PC-9 (cell line): Measurements from ENCODE around the gene LMNTD2. TPM values are rescaled to one million over a fixed set of nuclear protein-coding genes. Genes with fewer than 3 reads are reported as not detected.

Experiments
- BruUV-seq: library from RNA; stranded (reverse); fragments of 400-500 nt; replicated peaks from 2 replicates; lab custom pipeline; 2021; lab: Mats Ljungman, UMichigan
- CTCF ChIA-PET: fragments of 300-600 bp; sonication (Branson Sonifier 250); formaldehyde crosslinking; loops from one replicate; lab custom pipeline; 2022; ENCODE audit warnings: antibody characterized with exemption; lab: Charles Lee
- POLR2A ChIA-PET: fragments of 300-600 bp; sonication (Branson Sonifier 250); formaldehyde crosslinking; loops from one replicate; lab custom pipeline; 2022; ENCODE audit warnings: antibody characterized with exemption; ENCODE audit not compliant: unreplicated experiment; lab: Charles Lee
- DNase-seq, 2 experiments: peaks; one replicate each; pipeline versions ENCODE4 v3.0.0 to v3.0.0-alpha.2; 2015 to 2022; ENCODE audit warnings: mixed read lengths in 1 of 2
- H2AFZ ChIP-seq: fragments of 200-600 bp; sonication (generic); 2 replicates; pipeline ENCODE4 v1.8.1; 2017; ENCODE audit warnings: antibody characterized with exemption
- H3F3A ChIP-seq: fragments of 200-600 bp; sonication (generic); 2 replicates; pipeline ENCODE4 v1.8.1; 2017; ENCODE audit warnings: antibody characterized with exemption, mild to moderate bottlenecking, low read depth; ENCODE audit not compliant: insufficient read depth
- H3K27ac ChIP-seq: fragments of 200-600 bp; sonication (generic); 2 replicates; pipeline ENCODE4 v1.6.1; 2016; ENCODE audit warnings: mixed run types
- H3K27me3 ChIP-seq: fragments of 200-600 bp; sonication (generic); 2 replicates; pipeline ENCODE4 v1.6.1; 2016; ENCODE audit warnings: low read depth, mixed run types; ENCODE audit not compliant: insufficient read depth
- H3K36me3 ChIP-seq: fragments of 200-600 bp; sonication (generic); 2 replicates; pipeline ENCODE4 v1.6.1; 2016; ENCODE audit warnings: low read depth, mixed run types
- H3K4me1 ChIP-seq: fragments of 200-600 bp; sonication (generic); replicated peaks from 2 replicates; pipeline ENCODE4 v1.6.1; 2016; ENCODE audit warnings: mixed run types; ENCODE audit not compliant: insufficient read depth
- H3K4me2 ChIP-seq: fragments of 200-600 bp; sonication (generic); 2 replicates; pipeline ENCODE4 v1.6.1; 2017; ENCODE audit warnings: mixed run types
- H3K4me3 ChIP-seq: fragments of 200-600 bp; sonication (generic); 2 replicates; pipeline ENCODE4 v1.6.1; 2016; ENCODE audit warnings: mixed run types
- H3K79me2 ChIP-seq: fragments of 200-600 bp; sonication (generic); 2 replicates; pipeline ENCODE4 v1.6.1; 2017; ENCODE audit warnings: low read depth, mixed run types
- H3K9me2 ChIP-seq: fragments of 200-600 bp; sonication (generic); 2 replicates; pipeline ENCODE4 v1.8.1; 2017; ENCODE audit warnings: mild to moderate bottlenecking; ENCODE audit not compliant: insufficient read depth
- H3K9me3 ChIP-seq: fragments of 200-600 bp; sonication (generic); 2 replicates; pipeline ENCODE4 v1.8.1; 2016; ENCODE audit warnings: low read depth; ENCODE audit not compliant: insufficient read depth
- H4K20me1 ChIP-seq: fragments of 200-600 bp; sonication (generic); 2 replicates; pipeline ENCODE4 v1.8.1; 2017; ENCODE audit not compliant: insufficient read depth
- EZH2 ChIP-seq: fragments of 200-600 bp; sonication (generic); IDR thresholded peaks from 2 replicates; pipeline ENCODE4 v1.8.0; 2017; ENCODE audit warnings: antibody characterized with exemption, low read depth
- intact Hi-C: fragments of 100-400 bp; cut with micrococcal nuclease; formaldehyde crosslinking; loops from one replicate; pipeline ENCODE4 v1.10.0; 2022; ENCODE audit not compliant: unreplicated experiment
- total RNA-seq: library from RNA; stranded (reverse); gene quantifications from 2 replicates; pipeline ENCODE4 v1.2.3, GENCODE V29; 2021
- TF ChIP-seq, protein P1 (sequence below): fragments of 200-600 bp; sonication (generic); conservative IDR thresholded peaks from 2 replicates; pipeline ENCODE4 v1.6.1; 2017; ENCODE audit warnings: mixed run types, antibody characterized with exemption, mild to moderate bottlenecking, moderate library complexity

The LMNTD2 gene
- total RNA-seq, 1 experiment from 2014 or later, result 16.3 TPM

DNA sequence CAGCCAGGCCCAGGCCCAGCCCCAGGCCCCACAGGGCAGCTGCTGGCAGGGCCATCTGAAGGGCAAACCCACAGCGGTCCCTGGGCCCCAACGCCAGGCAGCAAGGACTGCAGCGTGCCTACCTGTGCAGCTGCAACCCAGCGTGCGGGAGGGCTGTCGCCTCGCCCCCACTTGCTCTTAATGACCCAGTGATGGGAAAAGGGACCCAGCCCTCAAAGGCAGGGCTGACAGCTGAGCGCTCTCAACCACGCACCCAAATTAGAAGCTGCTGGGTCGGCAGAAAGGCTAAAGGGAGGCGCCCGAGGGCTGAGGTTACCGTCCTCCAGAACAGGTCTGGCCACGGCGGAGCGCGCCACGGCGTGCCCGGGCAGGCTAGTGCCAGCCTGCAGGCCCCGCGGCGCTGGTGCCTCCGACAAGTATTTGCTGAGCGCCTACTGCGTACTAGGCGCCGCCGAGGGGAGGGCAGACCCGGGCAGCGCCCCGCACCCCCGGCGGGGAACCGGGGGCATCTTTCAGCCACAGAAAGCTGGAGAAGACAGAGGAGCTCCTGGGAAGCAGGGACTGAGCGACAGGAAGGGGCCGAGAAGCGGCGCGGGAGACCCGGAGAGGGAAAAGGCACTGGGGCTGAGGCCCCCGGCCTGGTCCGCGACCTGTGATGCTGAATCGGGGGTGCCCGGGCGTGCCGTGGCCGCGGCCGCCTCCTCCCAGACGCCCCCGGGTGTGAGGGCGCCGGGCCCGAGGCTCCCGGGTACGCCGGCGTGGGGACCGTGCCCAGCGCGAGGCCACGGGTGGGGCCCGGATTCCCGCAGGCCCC is 25.9 kb downstream of the LMNTD2 start:
- Histone ChIP-seq H3K9me2 (no peaks in the 10 kb centered on the region), H3K27me3 (no peaks in the 10 kb centered on the region), H3K9me3 (no peaks in the 10 kb centered on the region), H2AFZ (0 out of 2 replicates have a peak overlapping the region, but pooled peaks have one; percentile 39), H3K4me3 (peak overlapping the region; percentile 89), H4K20me1 (no peaks in the 10 kb centered on the region), H3F3A (peaks cover 8% of the 10 kb centered on the region), H3K27ac (no peak overlapping the region), H3K79me2 (0 out of 2 replicates have a peak, but pooled peaks cover 3% of the 10 kb centered on the region), H3K4me1 (no peaks in the 10 kb centered on the region), H3K4me2 (peak overlapping the region; percentile 80), H3K36me3 (no peaks in the 10 kb centered on the region)
- ChIA-PET POLR2A (interaction anchor here (0.6 kb wide), 1 partner anchor 145 kb away, joined by 5 read pairs; no protein-coding TSS in a partner anchor), CTCF (no interaction called here)
- intact Hi-C loops, result no loop called here
- peak in 1 of 2 experiments; percentile 51 for DNase-seq
- BruUV-seq, result no TSS peak
- TF ChIP-seq, protein P1, sequence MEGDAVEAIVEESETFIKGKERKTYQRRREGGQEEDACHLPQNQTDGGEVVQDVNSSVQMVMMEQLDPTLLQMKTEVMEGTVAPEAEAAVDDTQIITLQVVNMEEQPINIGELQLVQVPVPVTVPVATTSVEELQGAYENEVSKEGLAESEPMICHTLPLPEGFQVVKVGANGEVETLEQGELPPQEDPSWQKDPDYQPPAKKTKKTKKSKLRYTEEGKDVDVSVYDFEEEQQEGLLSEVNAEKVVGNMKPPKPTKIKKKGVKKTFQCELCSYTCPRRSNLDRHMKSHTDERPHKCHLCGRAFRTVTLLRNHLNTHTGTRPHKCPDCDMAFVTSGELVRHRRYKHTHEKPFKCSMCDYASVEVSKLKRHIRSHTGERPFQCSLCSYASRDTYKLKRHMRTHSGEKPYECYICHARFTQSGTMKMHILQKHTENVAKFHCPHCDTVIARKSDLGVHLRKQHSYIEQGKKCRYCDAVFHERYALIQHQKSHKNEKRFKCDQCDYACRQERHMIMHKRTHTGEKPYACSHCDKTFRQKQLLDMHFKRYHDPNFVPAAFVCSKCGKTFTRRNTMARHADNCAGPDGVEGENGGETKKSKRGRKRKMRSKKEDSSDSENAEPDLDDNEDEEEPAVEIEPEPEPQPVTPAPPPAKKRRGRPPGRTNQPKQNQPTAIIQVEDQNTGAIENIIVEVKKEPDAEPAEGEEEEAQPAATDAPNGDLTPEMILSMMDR, result no peak
- TF ChIP-seq EZH2, result no peak

DNA sequence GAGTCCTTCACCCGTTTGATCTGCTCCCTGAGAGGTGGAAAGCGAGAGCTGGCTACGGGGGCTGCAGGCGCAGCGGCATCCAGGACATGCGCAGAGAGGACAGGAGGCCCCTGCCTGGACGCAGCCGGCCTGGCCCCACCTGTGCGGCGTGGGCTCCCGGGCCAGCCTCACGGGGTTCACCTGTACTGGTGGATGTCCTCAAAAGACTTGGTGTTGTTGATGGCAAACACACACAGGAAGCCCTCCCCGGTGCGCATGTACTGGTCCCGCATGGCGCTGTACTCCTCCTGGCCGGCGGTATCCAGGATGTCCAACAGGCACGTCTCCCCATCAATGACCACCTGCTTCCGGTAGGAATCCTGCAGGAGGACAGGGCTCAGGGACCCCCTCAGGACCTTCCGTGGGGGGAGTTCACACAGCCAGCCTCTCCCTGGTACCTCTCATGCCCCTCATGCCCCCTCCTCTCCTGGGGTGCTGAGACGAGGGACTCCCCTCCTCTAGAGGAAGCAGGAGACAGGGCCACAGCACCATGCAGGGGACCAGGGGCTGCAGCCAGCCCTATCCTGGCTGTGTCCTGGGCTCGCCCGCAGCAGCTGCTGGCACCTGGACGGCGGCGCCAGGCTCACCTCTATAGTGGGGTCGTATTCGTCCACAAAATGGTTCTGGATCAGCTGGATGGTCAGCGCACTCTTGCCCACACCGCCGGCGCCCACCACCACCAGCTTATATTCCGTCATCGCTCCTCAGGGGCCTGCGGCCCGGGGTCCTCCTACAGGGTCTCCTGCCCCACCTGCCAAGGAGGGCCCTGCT is 26.7 kb downstream of the LMNTD2 start:
- TF ChIP-seq EZH2, result no peak
- TF ChIP-seq, protein P1, result no peak
- Histone ChIP-seq H4K20me1 (no peaks in the 10 kb centered on the region), H3K4me3 (peak overlapping the region; percentile 89; the same call in 1 of the 2 replicates), H3K27me3 (no peaks in the 10 kb centered on the region), H2AFZ (no peak overlapping the region), H3K9me3 (no peaks in the 10 kb centered on the region), H3K27ac (no peak overlapping the region), H3K36me3 (no peaks in the 10 kb centered on the region), H3K4me2 (peak overlapping the region; percentile 80), H3K9me2 (no peaks in the 10 kb centered on the region), H3K79me2 (0 out of 2 replicates have a peak, but pooled peaks cover 3% of the 10 kb centered on the region), H3K4me1 (no peaks in the 10 kb centered on the region), H3F3A (peaks cover 8% of the 10 kb centered on the region)
- POLR2A ChIA-PET, result no interaction called here
- DNase-seq, result no peak
- CTCF ChIA-PET, result no interaction called here
- BruUV-seq, result TSS peak; percentile 15
- intact Hi-C loops, result no loop called here

DNA sequence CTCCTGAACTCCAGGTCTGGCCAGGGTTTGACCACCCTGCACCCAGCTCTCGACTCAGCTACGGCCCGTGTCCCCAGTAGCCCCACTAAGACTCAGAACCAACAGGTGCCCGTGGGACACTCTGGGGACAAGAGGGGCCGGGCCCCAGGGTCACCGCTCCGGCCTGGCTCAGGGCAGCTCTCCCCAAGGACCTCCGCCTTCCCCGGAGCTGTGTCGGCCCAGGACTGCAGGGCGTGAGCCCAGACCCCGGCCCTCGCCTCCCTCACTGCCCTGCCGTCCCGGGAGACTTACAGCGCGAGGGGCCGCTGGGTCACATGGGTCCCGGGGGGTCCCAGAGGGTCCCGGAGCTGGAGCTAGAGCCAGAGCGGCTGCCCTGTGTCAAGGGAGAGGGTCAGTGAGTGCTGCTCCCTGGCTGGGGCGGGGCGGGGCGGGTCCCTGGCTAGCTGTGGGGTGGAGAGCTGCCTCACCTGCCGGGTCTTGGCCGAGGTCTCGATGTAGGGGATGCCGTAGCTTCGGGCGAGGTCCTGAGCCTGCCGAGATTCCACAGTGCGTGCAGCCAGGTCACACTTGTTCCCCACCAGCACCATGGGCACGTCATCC is 27.5 kb downstream of the LMNTD2 start:
- no peak for DNase-seq
- H3K79me2 ChIP-seq, result 0 out of 2 replicates have a peak, but pooled peaks cover 3% of the 10 kb centered on the region
- peaks cover 8% of the 10 kb centered on the region for H3F3A ChIP-seq
- H2AFZ ChIP-seq, result no peak overlapping the region
- BruUV-seq, result no TSS peak
- H3K4me2 ChIP-seq, result no peak overlapping the region
- no peaks in the 10 kb centered on the region for H3K27me3 ChIP-seq
- H3K4me1 ChIP-seq, result no peaks in the 10 kb centered on the region
- POLR2A ChIA-PET, result no interaction called here
- no peaks in the 10 kb centered on the region for H3K9me3 ChIP-seq
- TF ChIP-seq EZH2, result no peak
- TF ChIP-seq, protein P1, result no peak
- CTCF ChIA-PET, result no interaction called here
- no peaks in the 10 kb centered on the region for H3K36me3 ChIP-seq
- H3K4me3 ChIP-seq, result no peak overlapping the region
- no peaks in the 10 kb centered on the region for H4K20me1 ChIP-seq
- H3K9me2 ChIP-seq, result no peaks in the 10 kb centered on the region
- intact Hi-C loops, result no loop called here
- no peak overlapping the region for H3K27ac ChIP-seq
